Measurements from ENCODE around the gene IFITM5. TPM values are rescaled to one million over a fixed set of nuclear protein-coding genes. Genes with fewer than 3 reads are reported as not detected.
"Not testable (repeated sequence)": the region's sequence is repeated elsewhere in the genome, so short reads cannot be mapped to it uniquely, and the experiment has no call there.

Gene IFITM5
- total and polyA plus RNA-seq, 2 donors (not counting 1 experiment from before 2014, with no cell fraction given) = not detected

GRCh38 chr11:329886-330253 lies 30.5 kb upstream of the IFITM5 start:
- no peak overlapping the region for H3K9ac ChIP-seq (ENCODE audit: low read length)
- H3K27ac Mint-ChIP-seq = peak overlapping the region; percentile 62
- H3K4me1 ChIP-seq (ENCODE audit: control insufficient read depth in 2 of 2, insufficient read depth in 2 of 2, low read length in 2 of 2) = peaks cover 34 to 50% of the 10 kb centered on the region in 2 donors
- H3K4me1 Mint-ChIP-seq = peaks cover 50% of the 10 kb centered on the region
- no peak overlapping the region for H3K4me3 Mint-ChIP-seq
- no peaks in the 10 kb centered on the region for H3K9me3 Mint-ChIP-seq (ENCODE audit: insufficient read depth)
- H3K4me2 ChIP-seq (replicated peaks; ENCODE audit: low read depth, low read length, poor library complexity, severe bottlenecking) = no peak overlapping the region
- 100% methylated on average over 1 of the region's 2 CpGs for WGBS (ENCODE audit: insufficient coverage)
- H3K27ac ChIP-seq (ENCODE audit: low read length in 2 of 2) = no peak overlapping the region
- DNase-seq = no peak
- H3K9me3 ChIP-seq (ENCODE audit: control extremely low read depth in 1 of 3, control insufficient read depth in 2 of 3, insufficient read depth in 1 of 3, low read length in 2 of 3) = peaks cover 0 to 13% (median 0%) of the 10 kb centered on the region in 3 donors
- no peak overlapping the region for H3K4me3 ChIP-seq (ENCODE audit: control extremely low read depth in 1 of 5, extremely low read depth in 1 of 5, insufficient read depth in 1 of 5, low read depth in 2 of 5, low read length in 4 of 5)
- no peaks in the 10 kb centered on the region for H3K36me3 ChIP-seq (replicated peaks in 1 of 2; ENCODE audit: control extremely low read depth in 1 of 2, control insufficient read depth in 1 of 2, extremely low read depth in 1 of 2, insufficient read depth in 2 of 2, low read length in 1 of 2)
- no peaks in the 10 kb centered on the region for H4K20me1 ChIP-seq (ENCODE audit: control insufficient read depth, insufficient read depth, low read length, poor library complexity, severe bottlenecking)
- no peaks in the 10 kb centered on the region for H3K27me3 ChIP-seq (replicated peaks in 1 of 4; ENCODE audit: control extremely low read depth in 1 of 4, control insufficient read depth in 3 of 4, insufficient read depth in 4 of 4, low read length in 3 of 4)
- ATAC-seq (ENCODE audit: low read depth) = no peak
- intact Hi-C loops (cut with micrococcal nuclease) = no loop called here
- CTCF ChIA-PET = interaction anchor here (1.0 to 4.4 kb wide), 4 partner anchors 17 to 113 kb away, joined by 3 to 23 read pairs (median 7); no protein-coding TSS in a partner anchor
- no peak for TF ChIP-seq EZH2 (IDR thresholded peaks at IDR 0.05; ENCODE audit: borderline replicate concordance, insufficient read depth, low read depth, low read length, poor library complexity, severe bottlenecking)
- TF ChIP-seq, protein P1, sequence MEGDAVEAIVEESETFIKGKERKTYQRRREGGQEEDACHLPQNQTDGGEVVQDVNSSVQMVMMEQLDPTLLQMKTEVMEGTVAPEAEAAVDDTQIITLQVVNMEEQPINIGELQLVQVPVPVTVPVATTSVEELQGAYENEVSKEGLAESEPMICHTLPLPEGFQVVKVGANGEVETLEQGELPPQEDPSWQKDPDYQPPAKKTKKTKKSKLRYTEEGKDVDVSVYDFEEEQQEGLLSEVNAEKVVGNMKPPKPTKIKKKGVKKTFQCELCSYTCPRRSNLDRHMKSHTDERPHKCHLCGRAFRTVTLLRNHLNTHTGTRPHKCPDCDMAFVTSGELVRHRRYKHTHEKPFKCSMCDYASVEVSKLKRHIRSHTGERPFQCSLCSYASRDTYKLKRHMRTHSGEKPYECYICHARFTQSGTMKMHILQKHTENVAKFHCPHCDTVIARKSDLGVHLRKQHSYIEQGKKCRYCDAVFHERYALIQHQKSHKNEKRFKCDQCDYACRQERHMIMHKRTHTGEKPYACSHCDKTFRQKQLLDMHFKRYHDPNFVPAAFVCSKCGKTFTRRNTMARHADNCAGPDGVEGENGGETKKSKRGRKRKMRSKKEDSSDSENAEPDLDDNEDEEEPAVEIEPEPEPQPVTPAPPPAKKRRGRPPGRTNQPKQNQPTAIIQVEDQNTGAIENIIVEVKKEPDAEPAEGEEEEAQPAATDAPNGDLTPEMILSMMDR (IDR thresholded peaks at IDR 0.05) = no peak
- H3K27me3 Mint-ChIP-seq = no peaks in the 10 kb centered on the region
- no peaks in the 10 kb centered on the region for H3K79me2 ChIP-seq (ENCODE audit: control insufficient read depth, insufficient read depth, low read length)
- H2AFZ ChIP-seq (ENCODE audit: insufficient read depth, low read depth, low read length, poor library complexity, severe bottlenecking) = no peak overlapping the region
- POLR2A ChIA-PET = interaction anchor here (0.5 to 1.2 kb wide), 2 partner anchors 10 to 44 kb away, joined by 3 read pairs; no protein-coding TSS in a partner anchor

DNA sequence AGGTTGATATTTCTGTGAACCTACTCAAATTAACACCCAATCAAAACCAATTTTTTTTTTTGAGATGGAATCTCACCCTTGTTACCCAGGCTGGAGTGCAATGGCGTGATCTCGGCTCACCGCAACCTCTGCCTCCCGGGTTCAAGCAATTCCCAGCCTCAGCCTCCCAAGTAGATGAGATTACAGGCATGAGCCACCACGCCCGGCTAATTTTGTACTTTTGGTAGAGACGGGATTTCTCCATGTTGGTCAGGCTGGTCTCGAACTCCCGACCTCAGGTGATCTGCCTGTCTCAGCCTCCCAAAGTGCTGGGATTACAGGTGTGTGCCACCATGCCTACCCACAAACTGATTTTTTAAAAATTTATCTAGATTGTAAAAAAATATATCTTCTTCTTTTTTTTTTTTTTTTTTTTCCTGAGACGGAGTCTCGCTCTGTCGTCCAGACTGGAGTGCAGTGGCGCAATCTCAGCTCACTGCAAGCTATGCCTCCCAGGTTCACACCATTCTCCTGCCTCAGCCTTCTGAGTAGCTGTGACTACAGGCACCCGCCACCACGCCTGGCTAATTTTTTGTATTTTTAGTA lies 29.3 kb upstream of the IFITM5 start:
- Histone ChIP-seq H3K9me3 (ENCODE audit: control extremely low read depth in 1 of 3, control insufficient read depth in 2 of 3, insufficient read depth in 1 of 3, low read length in 2 of 3) (peaks cover 0 to 13% (median 0%) of the 10 kb centered on the region in 3 donors), H3K27ac (ENCODE audit: low read length in 2 of 2) (peak overlapping the region in 1 of 2 donors; percentile 55), H3K4me1 (ENCODE audit: control insufficient read depth in 2 of 2, insufficient read depth in 2 of 2, low read length in 2 of 2) (peaks cover 34 to 55% of the 10 kb centered on the region in 2 donors)
- H3K36me3 ChIP-seq (replicated peaks in 1 of 2; ENCODE audit: control extremely low read depth in 1 of 2, control insufficient read depth in 1 of 2, extremely low read depth in 1 of 2, insufficient read depth in 2 of 2, low read length in 1 of 2); H3K27me3 Mint-ChIP-seq; intact Hi-C loops (cut with micrococcal nuclease); H3K4me3 ChIP-seq (ENCODE audit: control extremely low read depth in 1 of 5, extremely low read depth in 1 of 5, insufficient read depth in 1 of 5, low read depth in 2 of 5, low read length in 4 of 5); H3K79me2 ChIP-seq (ENCODE audit: control insufficient read depth, insufficient read depth, low read length); DNase-seq; H3K9ac ChIP-seq (ENCODE audit: low read length); ATAC-seq (ENCODE audit: low read depth); H3K9me3 Mint-ChIP-seq (ENCODE audit: insufficient read depth); H3K4me3 Mint-ChIP-seq; H3K4me2 ChIP-seq (replicated peaks; ENCODE audit: low read depth, low read length, poor library complexity, severe bottlenecking); H3K27me3 ChIP-seq (replicated peaks in 1 of 4; ENCODE audit: control extremely low read depth in 1 of 4, control insufficient read depth in 3 of 4, insufficient read depth in 4 of 4, low read length in 3 of 4); H4K20me1 ChIP-seq (ENCODE audit: control insufficient read depth, insufficient read depth, low read length, poor library complexity, severe bottlenecking); H2AFZ ChIP-seq (ENCODE audit: insufficient read depth, low read depth, low read length, poor library complexity, severe bottlenecking): not testable (repeated sequence)
- Mint-ChIP-seq H3K4me1 (peaks cover 54% of the 10 kb centered on the region), H3K27ac (peak overlapping the region; percentile 62)
- WGBS (ENCODE audit: insufficient coverage) = 100% methylated on average over 4 of the region's 15 CpGs
- POLR2A ChIA-PET = interaction anchor here (1.2 kb wide), 1 partner anchor 11 kb away, joined by 3 read pairs; no protein-coding TSS in a partner anchor
- CTCF ChIA-PET = interaction anchor here (1.0 to 4.4 kb wide), 4 partner anchors 10 to 77 kb away, joined by 3 to 23 read pairs (median 6); no protein-coding TSS in a partner anchor
